OCI-LY7 (cell line): Measurements from ENCODE around the gene AAK1. TPM values are rescaled to one million over a fixed set of nuclear protein-coding genes. Genes with fewer than 3 reads are reported as not detected.

ENCODE experiments used
- BruUV-seq: library from RNA; stranded (reverse); fragments of 400-500 nt; replicated peaks from 2 replicates; lab custom pipeline; 2021; lab: Mats Ljungman, UMichigan
- CTCF ChIA-PET: fragments of 300-600 bp; sonication (Branson Sonifier 250); formaldehyde crosslinking; loops from one replicate; lab custom pipeline; 2022; ENCODE audit warnings: antibody characterized with exemption; ENCODE audit not compliant: unreplicated experiment; lab: Charles Lee
- POLR2A ChIA-PET: fragments of 300-600 bp; sonication (Branson Sonifier 250); formaldehyde crosslinking; loops from one replicate; lab custom pipeline; 2022; ENCODE audit warnings: antibody characterized with exemption; lab: Charles Lee
- DNase-seq: peaks from one replicate; pipeline ENCODE4 v3.0.0-alpha.2; 2015; ENCODE audit warnings: low spot score
- H2AFZ ChIP-seq: fragments of 200-600 bp; sonication (generic), shearing (Covaris generic); 2 replicates; pipeline ENCODE4 v1.6.1; 2014; ENCODE audit warnings: mild to moderate bottlenecking, antibody characterized with exemption, low read length, moderate library complexity
- H3K27ac ChIP-seq: fragments of 200-600 bp; sonication (generic); 2 replicates; pipeline ENCODE4 v1.5.1; 2014; ENCODE audit warnings: mixed run types, low read depth, mild to moderate bottlenecking, moderate library complexity, low read length, inconsistent platforms; ENCODE audit not compliant: poor library complexity, severe bottlenecking
- H3K36me3 ChIP-seq: fragments of 200-600 bp; sonication (generic); 2 replicates; pipeline ENCODE4 v1.6.1; 2014; ENCODE audit warnings: mild to moderate bottlenecking, antibody characterized with exemption, low read length, moderate library complexity, mixed read lengths; ENCODE audit not compliant: insufficient read depth
- H3K4me1 ChIP-seq: fragments of 200-600 bp; sonication (generic); 2 replicates; pipeline ENCODE4 v1.5.1; 2014; ENCODE audit warnings: mild to moderate bottlenecking, low read length; ENCODE audit not compliant: insufficient read depth, poor library complexity, severe bottlenecking
- H3K4me2 ChIP-seq: fragments of 200-600 bp; sonication (generic); 2 replicates; pipeline ENCODE4 v1.6.1; 2014; ENCODE audit warnings: mild to moderate bottlenecking, low read length
- H3K4me3 ChIP-seq: fragments of 200-600 bp; sonication (generic); 2 replicates; pipeline ENCODE4 v1.5.1; 2014; ENCODE audit warnings: mild to moderate bottlenecking, low read depth, low read length; ENCODE audit not compliant: poor library complexity, severe bottlenecking
- H3K79me2 ChIP-seq: fragments of 200-600 bp; sonication (generic); 2 replicates; pipeline ENCODE4 v1.6.1; 2016; ENCODE audit warnings: low read depth, mild to moderate bottlenecking, low read length, moderate library complexity, mixed read lengths; ENCODE audit not compliant: insufficient read depth
- H3K9me2 ChIP-seq: fragments of 200-600 bp; sonication (generic); 2 replicates; pipeline ENCODE4 v1.6.1; 2016; ENCODE audit warnings: mild to moderate bottlenecking, low read length, mixed read lengths; ENCODE audit not compliant: insufficient read depth
- H3K9me3 ChIP-seq: fragments of 200-600 bp; sonication (generic); 2 replicates; pipeline ENCODE4 v1.6.1; 2014; ENCODE audit warnings: mild to moderate bottlenecking, mixed run types, low read length, mixed read lengths
- H4K20me1 ChIP-seq: fragments of 200-600 bp; sonication (generic); 2 replicates; pipeline ENCODE4 v1.6.1; 2014; ENCODE audit warnings: mild to moderate bottlenecking, antibody characterized with exemption, low read length, moderate library complexity, mixed read lengths; ENCODE audit not compliant: insufficient read depth
- CTCF ChIP-seq: fragments of 200-600 bp; sonication (generic); conservative IDR thresholded peaks from 2 replicates; pipeline ENCODE4 v1.5.1; 2014; ENCODE audit warnings: mild to moderate bottlenecking, antibody characterized with exemption, low read length, moderate library complexity, mixed read lengths
- EZH2phosphoT487 ChIP-seq: fragments of 200-600 bp; sonication (generic); IDR thresholded peaks from 2 replicates; pipeline ENCODE4 v1.6.1; 2018; ENCODE audit warnings: low read depth, borderline replicate concordance, mild to moderate bottlenecking, mixed run types, antibody characterized with exemption, low read length, moderate library complexity, mixed read lengths
- intact Hi-C: fragments of 100-400 bp; cut with micrococcal nuclease; formaldehyde crosslinking; loops from one replicate; pipeline ENCODE4 v1.10.0; 2022; ENCODE audit not compliant: unreplicated experiment
- total RNA-seq, 2 experiments: library from RNA; depleted of rRNA in 1 of 2; stranded (reverse); fragments of >200 nt in 1 of 2; shearing (Covaris generic) in 1 of 2; gene quantifications; 2 replicates each; pipeline ENCODE4 v1.2.3, GENCODE V29; 2014 to 2022

Gene AAK1
- total RNA-seq, 2 experiments from 2014 or later: 8.3 to 8.5 TPM

- Histone ChIP-seq H4K20me1 (no peaks in the 10 kb centered on the region), H3K4me3 (no peak overlapping the region), H3K79me2 (no peaks in the 10 kb centered on the region), H2AFZ (no peak overlapping the region), H3K4me2 (no peak overlapping the region), H3K36me3 (no peaks in the 10 kb centered on the region), H3K4me1 (no peaks in the 10 kb centered on the region), H3K27ac (no peak overlapping the region), H3K9me3 (no peaks in the 10 kb centered on the region), H3K9me2 (no peaks in the 10 kb centered on the region)
- no peak for DNase-seq
- ChIA-PET CTCF (no interaction called here), POLR2A (interaction anchor here (0.9 kb wide), 1 partner anchor 269 kb away, joined by 3 read pairs; no protein-coding TSS in a partner anchor)
- TF ChIP-seq CTCF: no peak
- TF ChIP-seq EZH2phosphoT487: no peak
- no TSS peak for BruUV-seq
- intact Hi-C loops: no loop called here
Observed at GRCh38 chr2:69686813-69687212, 43.3 kb upstream of the AAK1 start.

GRCh38 chr2:69685321-69686048 is 41.9 kb upstream of the AAK1 start:
- ChIA-PET CTCF (no interaction called here), POLR2A (no interaction called here)
- Histone ChIP-seq H3K4me2 (no peak overlapping the region), H3K4me3 (no peak overlapping the region), H3K79me2 (no peaks in the 10 kb centered on the region), H3K27ac (no peak overlapping the region), H3K9me3 (no peaks in the 10 kb centered on the region), H3K4me1 (no peaks in the 10 kb centered on the region), H2AFZ (no peak overlapping the region), H3K36me3 (no peaks in the 10 kb centered on the region), H3K9me2 (no peaks in the 10 kb centered on the region), H4K20me1 (no peaks in the 10 kb centered on the region)
- BruUV-seq: no TSS peak
- TF ChIP-seq CTCF (no peak), EZH2phosphoT487 (no peak)
- intact Hi-C loops: no loop called here
- no peak for DNase-seq
